Colonic mucosa (tissue), 4 donors: Measurements from ENCODE around the gene PRRT3. TPM values are rescaled to one million over a fixed set of nuclear protein-coding genes. Genes with fewer than 3 reads are reported as not detected.

Experiments used
- DNase-seq: peaks from one replicate; pipeline ENCODE4 v3.0.0-alpha.2; 2020
- H3K27ac ChIP-seq: fragments of 200-600 bp; one replicate; pipeline ENCODE4 v1.8.0; 2021
- H3K27me3 ChIP-seq: fragments of 200-600 bp; one replicate; pipeline ENCODE4 v1.8.0; 2021
- H3K36me3 ChIP-seq: fragments of 200-600 bp; one replicate; pipeline ENCODE4 v1.8.0; 2021
- H3K4me1 ChIP-seq: fragments of 200-600 bp; one replicate; pipeline ENCODE4 v1.8.0; 2021; ENCODE audit warnings: mild to moderate bottlenecking
- H3K4me3 ChIP-seq: fragments of 200-600 bp; one replicate; pipeline ENCODE4 v1.8.0; 2021
- H3K9ac ChIP-seq, 2 donors: one replicate each; pipeline ENCODE4 v1.7.0; 2013; ENCODE audit warnings: control low read depth in 2 of 2, low read depth in 2 of 2, low read length in 2 of 2
- H3K9me3 ChIP-seq: fragments of 200-600 bp; one replicate; pipeline ENCODE4 v1.8.0; 2021
- intact Hi-C: fragments of 100-400 bp; cut with DNase I; formaldehyde crosslinking; loops from one replicate; pipeline ENCODE4 v1.14.1; 2022
- total RNA-seq, 2 donors: library from RNA; stranded (reverse); fragmentation: NEBNext Ultra II Directional in 1 of 2; extraction: Animal tissue kit (Norgen Biotek cat#: 25700) in 1 of 2; gene quantifications; one replicate each; pipeline ENCODE4 v1.2.1, GENCODE V29; 2021
- TF ChIP-seq, protein P1 (sequence below): fragments of 200-600 bp; IDR thresholded peaks from one replicate; pipeline ENCODE4 v1.8.0; 2022; ENCODE audit warnings: antibody characterized with exemption, mild to moderate bottlenecking
- donor health status: healthy.
- donor health status: DM: no; HTN: no; CAD: no.
- donor health status: DM: no; HTN: no; CAD: no.

Gene PRRT3
- total RNA-seq, 2 donors from 2014 or later, result 0.96 to 1.1 TPM

DNA sequence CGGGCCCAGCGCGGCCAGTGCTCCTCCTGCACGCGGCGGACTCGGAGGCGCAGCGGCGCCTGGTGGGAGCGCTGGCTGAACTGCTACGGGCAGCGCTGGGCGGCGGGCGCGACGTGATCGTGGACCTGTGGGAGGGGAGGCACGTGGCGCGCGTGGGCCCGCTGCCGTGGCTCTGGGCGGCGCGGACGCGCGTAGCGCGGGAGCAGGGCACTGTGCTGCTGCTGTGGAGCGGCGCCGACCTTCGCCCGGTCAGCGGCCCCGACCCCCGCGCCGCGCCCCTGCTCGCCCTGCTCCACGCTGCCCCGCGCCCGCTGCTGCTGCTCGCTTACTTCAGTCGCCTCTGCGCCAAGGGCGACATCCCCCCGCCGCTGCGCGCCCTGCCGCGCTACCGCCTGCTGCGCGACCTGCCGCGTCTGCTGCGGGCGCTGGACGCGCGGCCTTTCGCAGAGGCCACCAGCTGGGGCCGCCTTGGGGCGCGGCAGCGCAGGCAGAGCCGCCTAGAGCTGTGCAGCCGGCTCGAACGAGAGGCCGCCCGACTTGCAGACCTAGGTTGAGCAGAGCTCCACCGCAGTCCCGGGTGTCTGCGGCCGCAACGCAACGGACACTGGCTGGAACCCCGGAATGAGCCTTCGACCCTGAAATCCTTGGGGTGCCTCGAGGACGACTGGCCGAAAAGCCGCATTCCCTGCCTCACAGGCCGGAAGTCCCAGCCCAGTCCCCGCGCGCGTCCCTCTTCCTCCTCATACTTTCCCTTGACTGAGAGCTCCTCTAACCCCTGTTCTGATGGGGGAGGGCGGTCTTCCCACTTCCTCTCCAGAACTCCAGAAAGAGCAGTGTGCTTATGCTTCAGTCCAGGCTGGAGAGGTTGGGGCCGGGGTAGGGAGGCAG, 36.7 kb downstream of the PRRT3 start:
- no peaks in the 10 kb centered on the region for H3K36me3 ChIP-seq
- H3K27ac ChIP-seq, result peak overlapping the region; percentile 85
- peaks cover 6% of the 10 kb centered on the region for H3K4me1 ChIP-seq
- H3K27me3 ChIP-seq, result no peaks in the 10 kb centered on the region
- intact Hi-C loops, result no loop called here
- TF ChIP-seq, protein P1, sequence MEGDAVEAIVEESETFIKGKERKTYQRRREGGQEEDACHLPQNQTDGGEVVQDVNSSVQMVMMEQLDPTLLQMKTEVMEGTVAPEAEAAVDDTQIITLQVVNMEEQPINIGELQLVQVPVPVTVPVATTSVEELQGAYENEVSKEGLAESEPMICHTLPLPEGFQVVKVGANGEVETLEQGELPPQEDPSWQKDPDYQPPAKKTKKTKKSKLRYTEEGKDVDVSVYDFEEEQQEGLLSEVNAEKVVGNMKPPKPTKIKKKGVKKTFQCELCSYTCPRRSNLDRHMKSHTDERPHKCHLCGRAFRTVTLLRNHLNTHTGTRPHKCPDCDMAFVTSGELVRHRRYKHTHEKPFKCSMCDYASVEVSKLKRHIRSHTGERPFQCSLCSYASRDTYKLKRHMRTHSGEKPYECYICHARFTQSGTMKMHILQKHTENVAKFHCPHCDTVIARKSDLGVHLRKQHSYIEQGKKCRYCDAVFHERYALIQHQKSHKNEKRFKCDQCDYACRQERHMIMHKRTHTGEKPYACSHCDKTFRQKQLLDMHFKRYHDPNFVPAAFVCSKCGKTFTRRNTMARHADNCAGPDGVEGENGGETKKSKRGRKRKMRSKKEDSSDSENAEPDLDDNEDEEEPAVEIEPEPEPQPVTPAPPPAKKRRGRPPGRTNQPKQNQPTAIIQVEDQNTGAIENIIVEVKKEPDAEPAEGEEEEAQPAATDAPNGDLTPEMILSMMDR, result no peak
- peak overlapping the region; percentile 80 to 81 for H3K9ac ChIP-seq
- H3K9me3 ChIP-seq, result no peaks in the 10 kb centered on the region
- DNase-seq, result peak; percentile 74
- H3K4me3 ChIP-seq, result peak overlapping the region; percentile 57

DNA sequence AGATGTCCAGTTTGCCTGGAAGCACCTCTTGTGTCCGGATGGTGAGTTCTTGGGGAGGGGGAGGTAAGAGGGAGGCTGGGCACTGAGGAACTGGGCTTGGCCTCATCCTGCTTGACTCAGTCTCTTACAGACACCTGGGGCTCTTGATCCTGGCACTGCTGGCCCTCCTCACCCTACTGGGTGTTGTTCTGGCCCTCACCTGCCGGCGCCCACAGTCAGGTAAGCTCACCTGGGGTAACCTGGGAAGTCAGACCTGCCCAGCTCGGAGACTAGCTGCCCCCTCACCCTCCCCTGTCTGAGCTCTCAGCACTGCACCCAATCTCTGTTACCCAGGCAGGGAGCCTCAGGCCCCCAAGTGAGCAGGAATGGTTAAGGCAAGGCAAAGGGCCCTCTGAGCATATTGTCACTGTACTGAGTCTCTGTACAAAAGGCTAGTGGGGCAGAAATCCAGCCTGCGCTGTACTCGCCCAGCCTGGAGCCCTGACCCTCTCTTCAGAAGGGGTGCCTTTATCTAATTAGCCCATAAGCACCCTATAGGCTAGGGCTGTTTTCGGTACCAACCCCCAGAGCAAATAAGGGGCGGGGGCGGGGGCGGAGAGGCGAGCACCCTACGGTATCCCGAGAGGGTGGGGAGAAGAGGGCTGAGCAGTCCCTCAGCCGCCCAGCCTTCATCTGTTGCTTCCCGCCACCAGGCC, 37.5 kb downstream of the PRRT3 start:
- Histone ChIP-seq H3K4me3 (peak overlapping the region; percentile 57), H3K9ac (peak overlapping the region; percentile 6 to 81), H3K4me1 (peaks cover 6% of the 10 kb centered on the region), H3K27me3 (no peaks in the 10 kb centered on the region), H3K9me3 (no peaks in the 10 kb centered on the region), H3K27ac (peak overlapping the region; percentile 85), H3K36me3 (no peaks in the 10 kb centered on the region)
- TF ChIP-seq, protein P1, result no peak
- no peak for DNase-seq
- intact Hi-C loops, result no loop called here

DNA sequence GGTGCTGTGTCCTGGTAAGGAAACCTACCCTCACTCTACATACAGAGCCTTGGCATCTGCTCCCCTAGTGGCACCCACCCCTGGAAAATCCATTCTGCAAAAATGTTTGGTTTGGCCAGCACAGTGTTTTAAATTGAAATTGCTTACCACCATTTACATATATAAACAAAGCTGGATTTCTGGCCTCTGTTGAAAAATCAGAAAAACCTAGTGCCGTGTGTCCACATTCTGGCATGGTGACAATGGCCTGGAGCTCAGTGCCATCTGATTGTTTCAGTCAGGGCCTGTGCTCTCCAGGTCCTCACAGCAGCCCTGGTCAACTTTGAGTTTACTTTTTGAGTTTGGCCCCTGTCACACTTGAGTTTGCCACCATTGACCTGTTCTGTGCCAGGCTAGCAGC, 38.2 kb downstream of the PRRT3 start:
- intact Hi-C loops, result no loop called here
- H3K27ac ChIP-seq, result no peak overlapping the region
- H3K9me3 ChIP-seq, result no peaks in the 10 kb centered on the region
- no peak for DNase-seq
- TF ChIP-seq, protein P1, result no peak
- H3K4me1 ChIP-seq, result peaks cover 6% of the 10 kb centered on the region
- H3K4me3 ChIP-seq, result no peak overlapping the region
- H3K36me3 ChIP-seq, result no peaks in the 10 kb centered on the region
- no peaks in the 10 kb centered on the region for H3K27me3 ChIP-seq
- H3K9ac ChIP-seq, result no peak overlapping the region

DNA sequence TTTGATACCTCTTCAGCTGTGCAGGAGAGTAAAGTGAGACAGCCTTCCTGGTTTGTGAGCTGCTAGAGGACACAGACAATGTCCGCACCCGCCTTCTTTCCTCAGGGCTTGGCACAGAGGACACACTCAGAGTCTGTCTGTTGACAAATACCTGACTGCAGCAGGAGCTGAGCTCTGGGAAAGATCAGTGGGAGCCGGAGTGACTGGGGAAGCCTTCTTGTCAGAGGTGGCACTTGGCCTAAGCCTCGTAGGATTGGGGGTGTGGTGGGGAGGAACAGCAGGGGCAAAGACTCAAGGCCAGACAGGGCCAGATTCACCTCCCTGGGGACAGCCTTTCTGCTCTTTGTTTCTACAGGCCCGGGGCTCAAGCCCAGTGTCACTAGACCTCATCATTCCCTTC, 38.6 kb downstream of the PRRT3 start:
- Histone ChIP-seq H3K9me3 (no peaks in the 10 kb centered on the region), H3K27me3 (no peaks in the 10 kb centered on the region), H3K4me3 (no peak overlapping the region), H3K9ac (no peak overlapping the region), H3K27ac (no peak overlapping the region), H3K36me3 (no peaks in the 10 kb centered on the region), H3K4me1 (peaks cover 6% of the 10 kb centered on the region)
- TF ChIP-seq, protein P1, result no peak
- no peak for DNase-seq
- intact Hi-C loops, result no loop called here

DNA sequence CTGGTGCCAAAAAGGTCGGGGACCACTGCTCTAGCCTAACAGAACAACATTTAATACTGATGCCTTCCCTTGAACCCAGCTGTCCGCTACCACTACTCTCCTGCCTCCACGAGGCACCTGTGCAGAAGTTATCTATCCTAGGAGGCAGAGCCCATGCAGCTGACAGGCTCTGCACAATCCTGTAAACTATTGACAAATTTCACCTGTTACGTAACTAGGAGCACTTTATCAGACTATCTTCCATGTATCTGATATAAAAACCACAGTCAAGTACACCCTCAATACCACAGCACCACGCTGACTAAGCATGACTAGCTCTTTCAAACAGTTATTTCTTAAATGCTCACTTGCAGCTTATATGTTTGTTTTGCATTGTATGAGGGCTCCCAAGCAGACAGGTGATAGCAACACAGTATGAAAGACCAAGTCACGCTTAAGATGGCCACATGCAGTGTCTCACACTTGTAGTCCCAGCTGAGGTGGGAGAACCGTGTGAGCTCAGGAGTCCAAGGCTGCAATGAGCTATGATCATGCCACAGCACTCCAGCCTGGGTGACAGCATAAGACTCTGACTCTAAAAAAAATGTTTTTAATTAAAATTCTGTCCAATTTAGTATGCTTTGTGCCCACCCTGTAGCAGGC, 39.8 kb downstream of the PRRT3 start:
- Histone ChIP-seq H3K9me3 (no peaks in the 10 kb centered on the region), H3K4me3 (no peak overlapping the region), H3K27me3 (no peaks in the 10 kb centered on the region), H3K9ac (no peak overlapping the region), H3K4me1 (peaks cover 6% of the 10 kb centered on the region), H3K27ac (no peak overlapping the region), H3K36me3 (no peaks in the 10 kb centered on the region)
- TF ChIP-seq, protein P1, result no peak
- intact Hi-C loops, result no loop called here
- DNase-seq, result no peak
